Heart left ventricle (tissue), 16 donors: Measurements from ENCODE around the gene CCSER1. TPM values are rescaled to one million over a fixed set of nuclear protein-coding genes. Genes with fewer than 3 reads are reported as not detected.

ENCODE experiments used
- ATAC-seq, 4 donors: fragments of 200-7000 bp; cut with Tn5 transposase; one replicate each; pipeline ENCODE4 v1.9.1; 2020 to 2022; ENCODE audit warnings: moderate library complexity in 4 of 4, mild to moderate bottlenecking in 3 of 4, moderate number of reproducible peaks in 1 of 4
- DNase-seq, 5 donors: peaks; one replicate each; pipeline ENCODE4 v3.0.0-alpha.2; 2020
- H3K27ac ChIP-seq, 12 donors: fragments of 200-600 bp; sonication (generic) in 4 of 12; one replicate each; pipeline versions ENCODE4 v1.5.0 to v1.8.0; 2016 to 2022; ENCODE audit warnings: mild to moderate bottlenecking in 2 of 12
- H3K27me3 ChIP-seq, 9 donors: fragments of 200-600 bp; sonication (generic) in 2 of 9; one replicate each; pipeline versions ENCODE4 v1.5.1 to v1.8.0; 2016 to 2022; ENCODE audit warnings: mild to moderate bottlenecking in 3 of 9
- H3K36me3 ChIP-seq, 9 donors: fragments of 200-600 bp; sonication (generic) in 2 of 9; one replicate each; pipeline versions ENCODE4 v1.5.0 to v1.8.0; 2018 to 2022; ENCODE audit warnings: mild to moderate bottlenecking in 2 of 9
- H3K4me1 ChIP-seq, 12 donors: fragments of 200-600 bp; sonication (generic) in 4 of 12; one replicate each; pipeline versions ENCODE4 v1.5.0 to v1.8.0; 2016 to 2022; ENCODE audit warnings: mild to moderate bottlenecking in 3 of 12
- H3K4me3 ChIP-seq, 12 donors: fragments of 200-600 bp; sonication (generic) in 4 of 12; one replicate each; pipeline versions ENCODE4 v1.5.0 to v1.8.0; 2017 to 2022; ENCODE audit warnings: mild to moderate bottlenecking in 9 of 12, moderate library complexity in 4 of 12
- H3K9me3 ChIP-seq, 12 donors: fragments of 200-600 bp; sonication (generic) in 4 of 12; one replicate each; pipeline versions ENCODE4 v1.5.0 to v1.8.0; 2016 to 2022; ENCODE audit warnings: mild to moderate bottlenecking in 1 of 12
- CTCF ChIP-seq, 12 donors: fragments of 200-600 bp; sonication (generic) in 4 of 12; IDR thresholded peaks; one replicate each; pipeline versions ENCODE4 v1.5.0 to v1.8.0; 2018 to 2022; ENCODE audit warnings: antibody characterized with exemption in 12 of 12, mild to moderate bottlenecking in 5 of 12
- POLR2A ChIP-seq, 2 donors: fragments of 450-650 bp; IDR thresholded peaks; one replicate each; pipeline ENCODE4 v1.6.1; 2017; ENCODE audit warnings: antibody characterized with exemption in 2 of 2, mild to moderate bottlenecking in 2 of 2, moderate library complexity in 2 of 2
- WGBS, 4 donors: extraction: QIAGEN DNeasy Blood & Tissue Kit in 2 of 4; methylation state at CpG; one replicate each; pipeline versions ENCODE4 v1.1.5 to v1.1.7; 2013 to 2018; 5-methylcytosine and 5-hydroxymethylcytosine counted together
- intact Hi-C, 10 donors: fragments of 100-400 bp; cut with DNase I; formaldehyde crosslinking; loops; one replicate each; pipeline versions ENCODE4 v1.11.1 to v1.14.2; 2022
- polyA plus RNA-seq, 2 donors: library from polyadenylated mRNA; stranded (reverse); fragments of 200-250 nt; gene quantifications; one replicate each; pipeline ENCODE4 v1.2.3, GENCODE V29; 2013
- total RNA-seq, 9 donors: library from RNA; depleted of rRNA in 2 of 9; stranded (reverse); fragments of >200 nt in 2 of 9; fragmentation: NEBNext Ultra II Directional in 3 of 9; extraction: Animal tissue kit (Norgen Biotek cat#: 25700) in 3 of 9; gene quantifications; one replicate each; pipeline versions ENCODE4 v1.1.0 to v1.2.4, GENCODE V29; 2016 to 2023
- donor health status: ischemic (EF 13 %, LVEDD 7.1; RV severe dilation, severe dysfunction).
- donor health status: healthy with polysubstance abuse.
- donor health status: DM: no; HTN: yes; CAD: no.
- donor health status: DM: no; HTN: no; CAD: no.
- donor health status: ischemic (EF 25% LVEDD 6.9; RV normal size, moderate dysfunction).
- donor health status: ischemic (EF 25% LVEDD 5.7; RV mildly dilated, moderate dysfunction).
- donor health status: healthy.
- donor health status: DM: yes; HTN: yes; CAD: no.
- donor health status: ischemic (EF 35%, LVEDD 5.7; RV mildly dilated, moderate dysfunction).
- donor health status: nonischemic (EF 11% LVEDD 7.7; RV severe dilation, severe dysfunction).
- donor health status: DM: yes; HTN: yes; CAD: no.
- donor health status: PGD.
- donor health status: ischemic (EF 29% LVEDD 5.4; RV normal size, mild dysfunction).
- donor health status: nonischemic (EF 23%, LVEDD 6.1; RV moderate dilation, normal function).

CCSER1 gene
- total and polyA plus RNA-seq, 11 donors = 2.5 to 15.8 (median 12.2) TPM

DNA sequence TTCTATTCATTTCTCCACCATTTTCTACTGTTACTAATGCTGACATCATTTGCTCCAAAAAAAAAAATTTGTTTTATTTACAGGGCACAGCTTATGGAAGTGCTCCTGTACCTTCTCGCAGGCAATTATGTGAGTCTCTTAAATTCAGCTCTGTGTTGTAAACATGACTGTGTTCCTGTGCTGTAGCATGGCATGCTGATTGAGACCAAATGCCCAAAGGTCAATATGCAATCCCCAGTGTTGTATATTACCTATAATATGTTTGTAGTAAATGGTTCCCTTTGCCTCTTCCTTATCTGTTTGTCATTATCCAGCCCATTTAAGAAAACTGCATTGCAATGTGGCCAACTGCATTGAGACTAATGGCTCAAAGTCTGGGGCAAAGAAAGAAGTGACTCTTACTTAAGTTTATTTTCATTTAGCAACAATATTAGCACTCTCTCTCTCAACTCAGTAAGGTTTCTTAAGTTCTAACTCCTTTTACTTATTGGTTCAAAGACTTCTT, 1156.6 kb downstream of the CCSER1 start:
- 88 to 97% (median 90%) methylated on average over 1 of the region's 1 CpG for WGBS, 4 donors
- TF ChIP-seq POLR2A (IDR thresholded peaks at IDR 0.05) (no peak), CTCF (IDR thresholded peaks at IDR 0.05) (no peak)
- no peaks in the 10 kb centered on the region for H3K36me3 ChIP-seq
- H3K9me3 ChIP-seq = peaks cover 0 to 9% (median 0%) of the 10 kb centered on the region in 12 donors
- H3K4me3 ChIP-seq = no peak overlapping the region
- peaks cover 0 to 12% (median 0%) of the 10 kb centered on the region in 12 donors for H3K4me1 ChIP-seq
- H3K27me3 ChIP-seq = no peaks in the 10 kb centered on the region
- ATAC-seq (no peak), DNase-seq (no peak)
- no peak overlapping the region for H3K27ac ChIP-seq
- intact Hi-C loops = no loop called here

DNA sequence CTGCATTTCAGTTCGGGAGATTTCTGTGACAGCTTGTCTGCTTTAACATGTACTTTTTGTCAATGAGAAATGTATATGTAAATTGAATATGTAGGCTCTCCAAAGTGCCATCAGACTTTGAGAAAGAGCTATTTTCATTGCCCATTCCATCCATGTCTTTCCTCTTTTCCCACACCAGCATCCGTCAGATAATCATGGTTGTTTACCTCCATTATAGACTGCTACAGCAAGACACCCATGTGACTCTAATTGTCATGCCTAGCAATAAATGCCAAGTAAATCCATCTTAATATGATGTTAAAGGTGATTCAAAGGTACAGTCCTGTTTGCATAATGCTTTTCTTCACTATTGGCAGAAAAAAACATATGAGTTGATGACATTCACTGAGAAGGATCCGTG, 1157.3 kb downstream of the CCSER1 start:
- intact Hi-C loops = no loop called here
- Histone ChIP-seq H3K27me3 (no peaks in the 10 kb centered on the region), H3K4me1 (peaks cover 0 to 12% (median 0%) of the 10 kb centered on the region in 12 donors), H3K9me3 (peaks cover 0 to 9% (median 0%) of the 10 kb centered on the region in 12 donors), H3K27ac (no peak overlapping the region), H3K4me3 (no peak overlapping the region), H3K36me3 (no peaks in the 10 kb centered on the region)
- 85 to 90% (median 86%) methylated on average over 3 of the region's 3 CpGs for WGBS, 4 donors
- no peak for ATAC-seq
- no peak for TF ChIP-seq POLR2A (IDR thresholded peaks at IDR 0.05)
- no peak for TF ChIP-seq CTCF (IDR thresholded peaks at IDR 0.05)
- no peak for DNase-seq

DNA sequence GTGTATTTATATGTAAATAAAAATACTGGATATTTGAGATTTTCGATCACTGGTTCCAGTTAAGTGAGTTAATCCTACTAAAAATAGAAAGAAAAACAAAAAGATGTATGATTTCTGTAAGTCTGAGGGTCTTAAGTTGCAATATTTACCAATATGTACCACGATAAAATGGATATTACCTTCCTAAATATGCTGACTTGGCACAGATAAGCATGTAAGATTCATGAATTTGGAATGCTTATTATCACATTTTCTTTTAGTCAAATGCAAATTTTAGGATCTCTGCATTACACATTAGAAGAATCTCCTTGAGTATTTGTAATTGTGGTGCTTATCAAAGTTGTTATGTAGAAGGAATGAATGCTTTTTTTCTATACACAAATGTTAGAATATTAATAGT, 1158.3 kb downstream of the CCSER1 start:
- TF ChIP-seq POLR2A (IDR thresholded peaks at IDR 0.05) = no peak
- TF ChIP-seq CTCF (IDR thresholded peaks at IDR 0.05) = no peak
- 79 to 82% (median 81%) methylated on average over 2 of the region's 2 CpGs for WGBS, 4 donors
- no peaks in the 10 kb centered on the region for H3K9me3 ChIP-seq
- H3K4me3 ChIP-seq = no peak overlapping the region
- no peak for DNase-seq
- no peaks in the 10 kb centered on the region for H3K27me3 ChIP-seq
- H3K4me1 ChIP-seq = peaks cover 0 to 2% (median 0%) of the 10 kb centered on the region in 12 donors
- no peak for ATAC-seq
- no peaks in the 10 kb centered on the region for H3K36me3 ChIP-seq
- intact Hi-C loops = no loop called here
- H3K27ac ChIP-seq = no peak overlapping the region

- intact Hi-C loops = no loop called here
These were observed 1161.6 kb downstream of the CCSER1 start for GRCh38 chr4:91288702-91289311.

More at GRCh38 chr4:91288702-91289311, 1161.6 kb downstream of the CCSER1 start:
- ATAC-seq (no peak), DNase-seq (no peak)
- H3K27ac ChIP-seq = no peak overlapping the region
- TF ChIP-seq POLR2A (IDR thresholded peaks at IDR 0.05) (no peak), CTCF (IDR thresholded peaks at IDR 0.05) (no peak)
- H3K4me3 ChIP-seq = no peak overlapping the region
- no peaks in the 10 kb centered on the region for H3K4me1 ChIP-seq
- no peaks in the 10 kb centered on the region for H3K27me3 ChIP-seq
- H3K36me3 ChIP-seq = no peaks in the 10 kb centered on the region
- 70 to 82% (median 77%) methylated on average over 2 of the region's 2 CpGs for WGBS, 4 donors
- no peaks in the 10 kb centered on the region for H3K9me3 ChIP-seq
